ENCODE measurements around the gene EBF3. TPM values are rescaled to one million over a fixed set of nuclear protein-coding genes. Genes with fewer than 3 reads are reported as not detected.
A peak's percentile ranks its signal among the peaks of the same experiment; 100 is the strongest.

Gene EBF3
- total and polyA plus RNA-seq, 7 donors: 1.2 to 8.9 (median 4.5) TPM; not detected in 1

DNA sequence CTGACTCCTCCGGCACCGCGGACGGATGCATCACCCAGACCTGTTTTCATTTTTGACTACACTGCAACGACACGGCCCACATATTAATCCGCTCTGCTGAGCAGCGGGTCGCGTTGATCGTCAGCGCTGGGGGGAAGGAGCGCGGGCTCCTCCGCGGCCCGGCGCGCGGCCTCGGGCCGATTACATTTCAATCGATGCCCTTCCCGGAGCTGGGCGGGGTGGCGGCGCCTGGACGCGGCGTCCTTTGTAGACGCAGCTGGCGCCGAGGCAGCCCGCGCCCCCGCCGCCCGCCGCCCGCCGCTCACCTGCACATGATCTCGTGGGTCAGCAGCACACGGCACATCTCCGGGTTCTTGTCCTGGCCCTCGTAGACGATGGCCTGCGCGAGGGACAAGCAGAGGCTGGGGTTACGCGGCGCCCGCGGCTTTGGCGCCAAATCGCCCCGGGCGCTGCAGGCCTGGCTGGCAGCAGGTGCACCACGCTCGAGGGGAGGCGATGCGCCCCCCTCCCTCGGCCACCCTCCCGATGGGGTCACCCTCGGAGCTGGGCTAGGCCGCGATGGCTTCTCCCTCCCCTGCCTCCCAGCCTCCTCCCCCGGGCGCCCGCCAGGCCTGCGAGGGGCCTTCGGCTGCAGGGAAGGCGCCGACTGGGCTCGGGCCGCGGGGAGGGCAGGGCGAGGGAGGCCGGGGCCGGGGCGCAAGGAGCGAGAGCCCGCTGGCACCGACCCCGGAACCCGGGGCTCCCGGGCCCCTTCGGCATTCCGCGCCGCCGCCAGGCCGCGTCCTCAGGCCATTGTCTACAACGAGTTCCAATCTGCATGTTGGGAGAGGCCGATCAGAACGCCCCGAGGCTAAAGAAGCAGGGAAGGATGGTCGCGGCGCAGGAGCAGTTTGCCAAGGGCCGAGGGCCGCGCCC lies 5.2 kb downstream of the EBF3 start:
- H3K27me3 ChIP-seq: peaks cover 40 to 92% (median 58%) of the 10 kb centered on the region in 3 donors
- H3K9me3 ChIP-seq: no peaks in the 10 kb centered on the region
- peaks cover 0 to 34% (median 28%) of the 10 kb centered on the region in 4 donors for H3K4me1 ChIP-seq
- peak; percentile 54 for DNase-seq
- no peaks in the 10 kb centered on the region for H3K36me3 ChIP-seq
- 2 to 6% methylated on average over 103 of the region's 103 CpGs for WGBS, 2 donors
- H3K4me3 ChIP-seq: peak overlapping the region in 3 of 4 donors; percentile 21 to 35 (median 34)
- TF ChIP-seq, protein P1, sequence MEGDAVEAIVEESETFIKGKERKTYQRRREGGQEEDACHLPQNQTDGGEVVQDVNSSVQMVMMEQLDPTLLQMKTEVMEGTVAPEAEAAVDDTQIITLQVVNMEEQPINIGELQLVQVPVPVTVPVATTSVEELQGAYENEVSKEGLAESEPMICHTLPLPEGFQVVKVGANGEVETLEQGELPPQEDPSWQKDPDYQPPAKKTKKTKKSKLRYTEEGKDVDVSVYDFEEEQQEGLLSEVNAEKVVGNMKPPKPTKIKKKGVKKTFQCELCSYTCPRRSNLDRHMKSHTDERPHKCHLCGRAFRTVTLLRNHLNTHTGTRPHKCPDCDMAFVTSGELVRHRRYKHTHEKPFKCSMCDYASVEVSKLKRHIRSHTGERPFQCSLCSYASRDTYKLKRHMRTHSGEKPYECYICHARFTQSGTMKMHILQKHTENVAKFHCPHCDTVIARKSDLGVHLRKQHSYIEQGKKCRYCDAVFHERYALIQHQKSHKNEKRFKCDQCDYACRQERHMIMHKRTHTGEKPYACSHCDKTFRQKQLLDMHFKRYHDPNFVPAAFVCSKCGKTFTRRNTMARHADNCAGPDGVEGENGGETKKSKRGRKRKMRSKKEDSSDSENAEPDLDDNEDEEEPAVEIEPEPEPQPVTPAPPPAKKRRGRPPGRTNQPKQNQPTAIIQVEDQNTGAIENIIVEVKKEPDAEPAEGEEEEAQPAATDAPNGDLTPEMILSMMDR (IDR thresholded peaks at IDR 0.05): no peak
- TF ChIP-seq POLR2AphosphoS5 (IDR thresholded peaks at IDR 0.05): no peak
- TF ChIP-seq EP300 (IDR thresholded peaks at IDR 0.05): no peak
- no peak for TF ChIP-seq POLR2A (IDR thresholded peaks at IDR 0.05)
- peak overlapping the region in 2 of 4 donors; percentile 35 to 59 for H3K27ac ChIP-seq
- intact Hi-C loops (cut with DNase I): no loop called here

DNA sequence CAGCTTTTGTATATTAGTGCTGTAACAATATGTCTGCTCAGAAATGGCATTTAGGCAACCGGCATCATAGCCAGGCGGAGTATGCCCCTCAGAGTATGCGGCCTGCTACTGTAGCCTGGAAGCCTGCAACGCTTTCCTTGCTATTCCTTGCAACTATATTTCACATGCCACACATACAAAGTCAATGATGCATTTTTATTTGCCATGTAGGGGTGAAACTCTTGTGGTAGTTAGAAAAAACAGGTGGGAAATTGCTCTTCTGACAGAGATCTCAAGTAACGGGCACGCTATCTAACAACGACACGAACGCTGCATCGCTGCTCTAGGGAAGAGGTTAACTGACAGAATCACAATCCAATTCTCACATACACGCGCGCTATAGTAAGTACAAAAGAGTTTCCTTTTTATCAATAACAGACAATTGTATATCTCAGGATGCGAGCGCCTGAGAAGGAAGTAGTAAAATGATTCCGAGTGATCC lies 5.9 kb downstream of the EBF3 start:
- no peaks in the 10 kb centered on the region for H3K36me3 ChIP-seq
- peak overlapping the region in 2 of 4 donors; percentile 34 to 35 for H3K4me3 ChIP-seq
- no peaks in the 10 kb centered on the region for H3K9me3 ChIP-seq
- H3K4me1 ChIP-seq: peaks cover 0 to 27% (median 24%) of the 10 kb centered on the region in 4 donors
- DNase-seq: no peak
- peaks cover 40 to 85% (median 59%) of the 10 kb centered on the region in 3 donors for H3K27me3 ChIP-seq
- TF ChIP-seq EP300 (IDR thresholded peaks at IDR 0.05): no peak
- TF ChIP-seq POLR2AphosphoS5 (IDR thresholded peaks at IDR 0.05): no peak
- TF ChIP-seq, protein P1 (IDR thresholded peaks at IDR 0.05): no peak
- no peak for TF ChIP-seq POLR2A (IDR thresholded peaks at IDR 0.05)
- intact Hi-C loops (cut with DNase I): no loop called here
- H3K27ac ChIP-seq: peak overlapping the region in 1 of 4 donors; percentile 59
- WGBS, 2 donors: 20% methylated on average over 16 of the region's 16 CpGs

DNA sequence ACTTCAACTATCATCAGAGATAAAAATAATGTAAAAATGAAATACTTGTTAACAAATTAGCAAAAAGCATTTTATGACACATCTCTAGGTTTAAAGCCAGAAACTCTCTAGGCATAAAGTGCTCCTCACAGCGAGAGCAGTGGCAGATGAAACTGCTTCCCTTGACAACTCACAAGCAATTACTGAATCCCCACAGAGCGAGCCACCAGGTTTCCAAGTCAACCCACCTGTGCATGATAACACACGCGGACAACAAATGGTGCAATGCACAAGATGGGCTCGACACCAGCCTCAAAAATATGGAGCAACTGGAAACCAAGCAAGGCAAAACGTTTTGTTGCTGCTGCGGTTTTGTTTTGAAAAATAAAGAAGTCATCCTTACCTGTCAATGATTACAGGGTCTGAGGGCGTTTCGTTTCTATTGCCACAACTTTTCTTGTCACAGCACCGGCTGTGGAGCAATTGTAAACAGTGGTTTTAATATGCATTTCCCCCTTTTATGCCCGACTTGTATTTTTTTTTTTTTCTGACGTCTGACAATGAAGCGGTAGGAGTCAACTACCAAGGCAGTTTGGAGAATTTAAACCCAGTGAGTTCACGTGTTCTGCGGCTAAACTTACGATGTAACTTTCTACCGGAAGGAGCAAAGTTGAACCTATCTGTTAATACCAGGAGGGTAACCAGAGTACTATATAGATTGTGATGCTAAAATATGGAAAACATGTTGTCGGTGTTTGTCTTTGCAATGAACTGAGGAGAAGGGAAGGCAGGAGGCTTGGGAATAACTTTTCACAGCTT lies 7.0 kb downstream of the EBF3 start:
- TF ChIP-seq POLR2AphosphoS5 (IDR thresholded peaks at IDR 0.05) (no peak), EP300 (IDR thresholded peaks at IDR 0.05) (no peak), POLR2A (IDR thresholded peaks at IDR 0.05) (no peak)
- TF ChIP-seq, protein P1 (IDR thresholded peaks at IDR 0.05): no peak
- Histone ChIP-seq H3K36me3 (no peaks in the 10 kb centered on the region), H3K27me3 (peaks cover 29 to 74% (median 50%) of the 10 kb centered on the region in 3 donors), H3K4me1 (peaks cover 0 to 17% (median 17%) of the 10 kb centered on the region in 4 donors), H3K4me3 (no peak overlapping the region), H3K27ac (no peak overlapping the region), H3K9me3 (no peaks in the 10 kb centered on the region)
- DNase-seq: no peak
- WGBS, 2 donors: 18 to 31% methylated on average over 18 of the region's 18 CpGs
- intact Hi-C loops (cut with DNase I): no loop called here

DNA sequence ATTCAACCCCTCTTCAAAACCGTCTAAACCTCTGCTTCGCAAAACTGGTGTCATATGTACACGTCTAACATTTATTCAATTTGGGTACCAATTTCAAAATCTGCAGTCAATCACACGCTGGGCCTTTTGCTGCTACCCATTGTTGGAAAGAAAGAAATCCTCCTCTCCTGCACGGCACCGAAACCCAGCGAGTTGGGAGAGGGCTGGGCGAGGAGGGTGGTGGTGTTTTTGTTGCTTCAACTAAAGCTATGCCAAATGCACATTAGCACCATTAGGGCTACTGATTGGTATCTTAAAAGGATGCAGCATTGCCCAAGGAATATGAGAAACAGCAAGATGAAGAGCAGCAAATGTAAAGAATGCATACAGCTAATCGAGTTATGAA lies 7.8 kb downstream of the EBF3 start:
- H3K27ac ChIP-seq: no peak overlapping the region

More for the DNA sequence above, 7.8 kb downstream of the EBF3 start:
- TF ChIP-seq POLR2AphosphoS5 (IDR thresholded peaks at IDR 0.05) (no peak), POLR2A (IDR thresholded peaks at IDR 0.05) (no peak), EP300 (IDR thresholded peaks at IDR 0.05) (no peak)
- TF ChIP-seq, protein P1 (IDR thresholded peaks at IDR 0.05): no peak
- intact Hi-C loops (cut with DNase I): no loop called here
- Histone ChIP-seq H3K9me3 (no peaks in the 10 kb centered on the region), H3K4me1 (peaks cover 0 to 17% (median 17%) of the 10 kb centered on the region in 4 donors), H3K27me3 (peaks cover 28 to 69% (median 43%) of the 10 kb centered on the region in 3 donors), H3K4me3 (no peak overlapping the region), H3K36me3 (no peaks in the 10 kb centered on the region)
- DNase-seq: no peak
- 24 to 44% methylated on average over 9 of the region's 9 CpGs for WGBS, 2 donors

Measured in sigmoid colon (tissue), 7 donors.